Ishikawa (cell line): ENCODE measurements around the gene MDP1.

ENCODE experiments used
- CEBPB ChIP-seq: IDR thresholded peaks from 2 replicates; pipeline ENCODE4 v1.6.1; 2012
- CREB1 ChIP-seq: IDR thresholded peaks from 2 replicates; pipeline ENCODE4 v1.6.1; 2012; ENCODE audit warnings: low read depth
- EGR1 ChIP-seq: IDR thresholded peaks from 2 replicates; pipeline ENCODE4 v1.6.1; 2012
- EP300 ChIP-seq: IDR thresholded peaks from 2 replicates; pipeline ENCODE4 v1.6.1; 2012; ENCODE audit warnings: borderline replicate concordance
- MAX ChIP-seq: IDR thresholded peaks from 2 replicates; pipeline ENCODE4 v1.6.1; 2012
- NFIC ChIP-seq: IDR thresholded peaks from 2 replicates; pipeline ENCODE4 v1.6.1; 2012
- RAD21 ChIP-seq: IDR thresholded peaks from 2 replicates; pipeline ENCODE4 v1.6.1; 2012; ENCODE audit warnings: low read depth
- REST ChIP-seq: IDR thresholded peaks from 2 replicates; pipeline ENCODE4 v1.6.1; 2012; ENCODE audit warnings: low read depth, mild to moderate bottlenecking
- TAF1 ChIP-seq: IDR thresholded peaks from 2 replicates; pipeline ENCODE4 v1.6.1; 2012; ENCODE audit warnings: low read depth, mild to moderate bottlenecking
- TCF12 ChIP-seq: IDR thresholded peaks from 2 replicates; pipeline ENCODE4 v1.6.1; 2012; ENCODE audit warnings: low read depth
- YY1 ChIP-seq: IDR thresholded peaks from 2 replicates; pipeline ENCODE4 v1.6.1; 2012; ENCODE audit warnings: low read depth
- ZBTB7A ChIP-seq: IDR thresholded peaks from 2 replicates; pipeline ENCODE4 v1.6.1; 2012; ENCODE audit warnings: low read depth

GRCh38 chr14:24238527-24239037 lies 22.7 kb upstream of the MDP1 start:
- no peak for TF ChIP-seq TAF1
- TF ChIP-seq YY1 = no peak
- TF ChIP-seq MAX = no peak
- no peak for TF ChIP-seq EGR1
- no peak for TF ChIP-seq TCF12
- TF ChIP-seq RAD21 = no peak
- no peak for TF ChIP-seq NFIC
- no peak for TF ChIP-seq ZBTB7A
- no peak for TF ChIP-seq CREB1
- no peak for TF ChIP-seq EP300
- TF ChIP-seq CEBPB = no peak
- TF ChIP-seq REST = no peak
